HG03064 (cell line): ENCODE data around the gene NFASC.

Experiments used
- ATAC-seq: cut with Tn5 transposase; IDR thresholded peaks from one replicate; pipeline ENCODE4 v1.9.1; 2021; ENCODE audit warnings: low read depth; ENCODE audit not compliant: unreplicated experiment

NFASC gene

DNA sequence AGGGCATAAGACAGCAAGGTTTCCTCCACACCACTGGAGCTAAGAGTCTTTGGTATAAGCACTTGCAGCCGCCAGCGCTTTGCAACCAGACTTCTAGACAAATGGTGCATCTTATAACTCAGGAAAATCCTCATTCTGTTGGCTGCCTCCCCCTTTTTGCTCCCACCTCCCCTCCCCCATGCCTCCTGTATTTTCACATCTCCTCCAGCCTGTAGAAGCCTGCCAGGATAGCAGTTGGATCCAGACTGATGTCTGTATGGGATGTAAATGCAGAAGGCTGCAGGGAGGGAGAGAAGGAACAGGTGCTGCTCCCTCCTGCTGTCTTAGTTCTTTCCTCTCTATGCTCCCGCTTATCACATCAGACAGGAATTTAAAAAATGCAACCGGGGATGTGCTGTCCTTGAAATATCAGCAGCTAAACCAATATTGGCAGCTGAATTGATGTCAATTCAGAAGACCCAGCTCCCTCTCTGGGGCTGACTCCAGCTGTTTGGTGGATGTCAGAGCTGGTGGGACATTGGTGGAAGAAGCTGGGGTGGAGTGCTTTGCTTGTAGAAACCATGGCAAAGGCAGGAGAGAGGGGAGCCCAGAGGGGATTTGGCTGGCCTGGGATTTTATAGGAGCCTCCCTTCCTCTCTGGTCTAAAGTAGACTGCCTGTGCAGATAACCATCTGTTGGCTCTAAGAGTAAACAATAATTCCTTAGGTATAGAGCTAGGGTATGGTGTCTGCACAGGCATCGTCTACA, 53.5 kb downstream of the NFASC start:
- no peak for ATAC-seq

DNA sequence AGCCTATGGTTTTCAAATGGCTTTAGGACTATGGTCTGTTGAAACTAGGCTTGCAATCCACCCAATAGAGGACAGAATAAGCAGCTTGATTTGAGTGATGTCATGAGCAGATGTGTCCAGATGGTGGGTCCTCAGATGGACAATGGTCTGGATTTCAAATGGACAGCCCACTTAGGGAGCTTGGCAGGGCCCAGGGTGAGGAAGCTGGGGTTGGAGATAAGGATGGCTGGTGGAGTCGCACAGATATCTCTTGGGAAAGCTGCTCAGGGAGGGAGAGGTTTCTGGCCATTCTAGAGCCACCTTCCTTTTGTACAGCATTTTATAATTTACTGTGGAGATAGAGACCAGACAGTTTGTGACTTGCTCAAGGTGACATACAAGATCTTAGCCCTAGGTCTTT, 55.0 kb downstream of the NFASC start:
- no peak for ATAC-seq

DNA sequence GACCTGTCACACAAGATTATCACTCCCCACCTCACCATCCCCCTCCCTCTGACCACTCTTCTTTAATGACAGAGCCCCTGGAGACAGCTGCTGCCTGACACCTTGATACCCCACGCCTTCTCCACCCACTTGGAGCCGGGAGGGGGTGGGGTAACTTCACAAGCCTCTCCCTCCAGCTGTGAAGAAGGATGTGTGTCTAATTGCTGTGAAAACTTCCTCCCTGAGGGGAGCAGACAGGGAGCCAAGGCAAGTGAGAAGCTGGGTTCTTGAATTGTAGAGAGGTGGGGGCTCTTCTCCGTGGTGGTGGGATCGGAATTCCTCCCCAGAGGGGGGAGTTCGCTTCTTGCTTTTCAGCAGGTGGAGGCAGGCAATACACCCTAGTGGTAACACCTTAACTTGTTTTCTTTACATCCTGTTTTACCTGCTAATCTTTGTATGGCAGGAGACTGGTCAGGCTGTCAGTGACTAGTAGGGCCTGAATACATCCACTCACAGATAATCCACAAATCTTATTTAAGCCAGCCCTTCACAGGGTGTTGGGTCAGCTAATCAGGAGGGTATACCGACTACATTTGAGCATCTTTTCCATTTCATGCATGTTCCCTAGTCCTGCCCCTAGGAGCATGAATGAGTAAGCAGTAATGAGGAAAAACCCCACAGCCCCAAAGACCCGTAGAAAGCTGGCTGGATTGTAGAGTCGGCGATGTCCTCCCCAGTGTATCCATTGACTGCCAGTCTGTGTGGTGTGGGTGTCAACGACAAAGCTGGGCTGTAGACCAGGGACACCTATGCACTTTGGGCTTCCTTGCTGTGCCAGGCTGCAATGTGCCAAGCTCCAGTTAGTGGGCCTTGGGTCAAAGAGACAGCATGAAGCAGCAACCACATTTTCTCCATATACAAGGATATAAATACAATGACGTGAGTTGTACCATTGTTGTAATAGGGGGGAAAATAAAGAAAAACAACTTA, 57.3 kb downstream of the NFASC start:
- no peak for ATAC-seq

DNA sequence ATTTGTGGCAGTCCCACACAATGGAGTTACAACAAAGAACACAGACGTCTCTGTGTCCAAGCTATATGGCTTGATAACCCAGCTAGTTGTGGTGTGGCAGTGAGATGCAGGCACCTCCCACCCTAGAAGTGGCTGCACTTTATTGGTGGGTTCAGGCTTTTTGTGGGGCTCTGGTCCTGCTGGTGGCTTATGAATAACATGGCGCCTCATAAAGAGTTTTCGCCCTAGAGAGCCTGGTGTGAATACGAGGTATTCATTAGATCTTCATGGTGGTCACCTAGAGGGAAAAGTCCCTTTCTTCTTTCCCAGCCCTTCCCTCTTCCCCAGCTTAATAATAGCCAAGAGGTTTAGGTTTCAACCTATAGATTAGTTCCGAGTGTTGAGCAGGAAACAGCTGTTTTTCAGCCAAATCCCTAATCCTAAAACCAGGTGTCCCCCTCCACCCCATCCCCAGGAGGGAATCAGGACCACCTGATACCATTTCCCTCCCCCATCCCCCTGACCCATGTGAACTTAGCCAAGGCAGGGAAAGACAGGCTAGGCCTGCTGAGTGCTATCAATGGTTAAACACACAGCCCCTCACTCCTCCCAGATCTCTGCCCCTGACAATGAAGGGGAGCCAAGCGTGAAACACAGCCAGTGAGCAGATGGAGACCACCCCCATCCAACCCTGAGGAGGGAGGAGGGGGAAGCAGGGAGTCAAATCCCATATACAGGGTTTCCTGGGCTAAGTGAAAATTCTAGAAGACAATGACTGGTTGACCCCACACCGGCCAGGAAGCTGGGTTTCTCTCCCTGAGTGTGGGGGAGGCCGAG, 58.2 kb downstream of the NFASC start:
- ATAC-seq: no peak

DNA sequence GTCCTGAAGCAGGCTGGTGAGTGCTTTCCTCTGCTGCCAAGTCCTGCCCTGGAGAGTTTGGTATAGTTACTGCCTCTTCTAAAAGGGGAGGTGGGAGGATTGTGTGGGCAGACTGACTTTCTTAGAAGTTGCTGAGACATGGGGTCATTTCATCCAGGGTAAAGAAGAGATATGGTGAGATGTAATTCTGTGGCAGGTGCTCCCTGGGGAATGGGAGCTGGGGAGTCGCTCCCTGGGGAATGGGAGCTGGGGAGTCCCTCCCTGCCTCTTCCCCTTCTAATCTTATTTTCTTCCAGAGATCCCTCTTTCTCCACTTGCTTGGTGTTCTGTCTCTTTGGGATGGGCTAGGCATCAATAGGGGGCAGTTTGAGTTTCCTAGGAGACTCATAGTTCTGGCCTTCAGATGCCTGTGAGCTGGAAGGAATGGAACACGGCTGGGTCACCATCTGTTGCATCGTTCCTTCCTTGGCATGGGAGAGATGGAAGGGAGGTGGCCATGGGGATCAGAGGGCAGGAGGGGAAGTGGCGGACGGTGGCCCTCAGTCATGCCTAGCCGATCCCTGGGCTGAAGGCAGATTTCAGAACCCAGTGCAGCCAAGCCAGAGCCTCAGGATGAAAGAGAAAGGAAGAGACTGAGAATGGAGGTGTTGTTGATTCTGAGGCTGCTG, 59.0 kb downstream of the NFASC start:
- no peak for ATAC-seq

DNA sequence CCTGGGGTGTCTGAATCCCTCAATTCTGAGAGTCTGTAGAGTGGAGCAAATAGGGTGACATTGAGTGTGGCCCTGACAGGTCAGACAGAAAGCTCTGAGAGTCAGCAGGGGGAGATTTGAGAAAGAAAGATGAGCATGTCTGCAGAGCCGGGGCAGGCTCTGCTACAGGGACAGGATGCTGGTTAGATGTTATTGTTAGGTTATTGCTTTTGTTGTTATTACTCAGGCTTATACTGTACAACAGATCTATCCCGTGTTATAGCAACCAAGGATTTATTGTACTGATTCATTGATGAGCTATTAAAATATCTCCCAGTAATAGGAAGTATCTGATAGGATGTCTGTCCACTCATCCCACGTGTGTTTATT, 59.5 kb downstream of the NFASC start:
- no peak for ATAC-seq

DNA sequence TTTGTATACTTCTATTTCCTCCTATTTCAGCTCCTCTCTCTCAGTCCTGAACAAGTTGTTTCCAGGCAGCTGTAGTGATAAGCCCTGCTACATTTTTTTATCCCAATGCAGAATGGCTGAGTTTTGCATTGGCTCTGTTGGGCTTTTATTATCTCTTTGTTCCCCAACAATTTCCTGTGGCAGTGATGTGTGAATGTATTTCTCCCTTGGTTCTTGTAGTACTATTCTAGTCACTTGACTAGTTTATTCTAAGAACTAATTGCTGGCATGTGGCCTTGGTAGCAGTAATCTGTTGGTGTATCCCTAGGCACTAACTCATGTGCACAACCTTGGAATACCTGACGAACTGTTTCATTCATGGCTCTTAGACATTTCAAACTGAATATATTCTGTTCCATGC, 60.7 kb downstream of the NFASC start:
- no peak for ATAC-seq

GRCh38 chr1:204931768-204932572, 61.3 kb downstream of the NFASC start:
- no peak for ATAC-seq

DNA sequence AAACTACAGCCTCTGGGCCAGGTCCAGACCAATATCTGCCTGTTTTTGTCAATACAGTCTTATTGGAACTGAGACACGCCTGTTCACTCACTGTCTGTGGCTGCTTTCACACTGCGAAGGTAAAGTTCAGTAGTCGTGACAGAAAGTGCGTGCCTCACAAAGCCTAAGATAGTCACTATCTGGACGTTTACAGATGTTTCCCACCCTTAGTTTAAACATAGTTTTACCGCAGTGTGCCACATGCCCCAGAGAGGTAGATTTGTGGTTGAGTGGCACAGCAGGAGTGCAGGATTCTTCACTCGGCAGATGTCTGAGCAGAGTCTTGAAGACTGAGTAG, 61.9 kb downstream of the NFASC start:
- ATAC-seq: no peak

DNA sequence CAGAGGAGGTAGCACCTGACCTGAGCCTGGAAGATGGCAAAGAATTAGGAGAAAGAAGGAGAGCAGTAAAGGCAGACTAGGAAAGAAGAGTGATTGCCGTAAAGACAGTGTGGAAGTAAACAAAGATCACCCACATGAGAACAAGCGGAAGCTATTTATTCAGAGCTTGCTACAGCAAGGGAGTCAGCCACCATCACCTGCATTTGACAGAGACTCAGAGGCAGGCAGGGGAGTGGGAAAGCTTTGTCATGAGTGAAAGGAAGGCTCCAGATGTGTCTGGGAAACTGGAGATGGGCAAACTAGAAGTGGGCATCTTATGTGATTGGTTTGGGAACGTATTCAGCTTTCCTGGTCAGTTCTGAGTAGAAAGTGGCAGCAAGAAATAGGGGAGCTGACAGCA, 64.5 kb downstream of the NFASC start:
- no peak for ATAC-seq

DNA sequence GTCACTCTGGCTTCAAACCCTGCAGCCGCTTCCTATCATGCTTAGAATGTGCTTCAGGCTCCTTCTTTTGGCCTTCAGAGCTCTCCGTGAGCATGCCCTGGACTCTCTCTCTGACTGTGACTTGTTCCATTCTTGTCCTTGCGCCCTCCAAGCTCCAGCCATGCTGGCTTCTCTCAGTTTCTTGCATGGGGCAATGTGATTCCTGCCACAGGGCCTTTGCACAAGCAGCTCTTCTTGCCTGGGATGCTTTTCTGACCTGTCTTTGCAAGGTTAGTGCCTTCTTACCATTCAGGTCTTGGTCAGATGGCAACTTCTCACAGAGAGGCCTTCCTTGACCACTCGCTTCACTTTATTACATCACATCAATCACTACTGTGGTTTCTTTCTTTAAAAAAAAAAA, 66.1 kb downstream of the NFASC start:
- no peak for ATAC-seq

GRCh38 chr1:204937901-204938300, 67.2 kb downstream of the NFASC start:
- ATAC-seq: no peak

GRCh38 chr1:204940591-204940990, 69.9 kb downstream of the NFASC start:
- no peak for ATAC-seq

GRCh38 chr1:204941421-204942338, 71.0 kb downstream of the NFASC start:
- no peak for ATAC-seq

DNA sequence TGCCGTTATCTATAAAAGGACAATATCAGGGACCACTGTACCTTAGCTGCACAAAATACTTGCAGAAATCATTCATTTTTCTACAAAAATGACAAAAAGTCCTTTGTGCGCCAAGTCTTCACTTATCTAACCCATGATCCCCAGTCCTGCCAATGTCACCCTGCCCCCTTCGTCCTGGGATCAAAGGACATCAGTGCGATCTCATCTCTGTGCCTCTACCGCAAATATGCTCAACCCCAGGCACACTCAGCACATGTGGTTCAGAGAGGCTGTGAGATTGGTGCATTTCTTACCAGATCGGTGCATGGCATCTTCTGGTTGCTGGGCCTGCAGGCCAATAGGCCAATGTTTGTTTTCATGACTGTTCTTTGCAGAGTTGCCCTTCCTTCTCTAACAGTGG, 72.8 kb downstream of the NFASC start:
- no peak for ATAC-seq

DNA sequence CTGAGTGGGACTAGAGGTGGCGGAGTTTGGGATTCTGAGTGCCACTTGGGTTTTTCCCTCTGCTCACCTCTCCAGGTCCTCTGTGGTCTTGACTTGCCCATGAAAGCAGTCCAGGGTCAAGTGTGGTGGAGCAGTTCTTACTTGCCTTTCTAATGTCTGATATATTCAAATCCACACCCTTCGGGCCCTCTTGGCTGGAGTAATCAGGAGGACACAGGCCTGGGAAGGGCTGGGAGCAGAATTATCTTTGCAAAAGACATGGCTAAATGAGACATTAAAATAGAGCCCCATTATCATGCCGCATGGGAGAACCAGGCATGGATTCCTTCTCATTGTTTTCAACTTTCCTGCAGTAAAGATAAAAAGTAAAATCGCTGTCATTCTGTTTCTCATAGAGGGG, 74.0 kb downstream of the NFASC start:
- no peak for ATAC-seq

DNA sequence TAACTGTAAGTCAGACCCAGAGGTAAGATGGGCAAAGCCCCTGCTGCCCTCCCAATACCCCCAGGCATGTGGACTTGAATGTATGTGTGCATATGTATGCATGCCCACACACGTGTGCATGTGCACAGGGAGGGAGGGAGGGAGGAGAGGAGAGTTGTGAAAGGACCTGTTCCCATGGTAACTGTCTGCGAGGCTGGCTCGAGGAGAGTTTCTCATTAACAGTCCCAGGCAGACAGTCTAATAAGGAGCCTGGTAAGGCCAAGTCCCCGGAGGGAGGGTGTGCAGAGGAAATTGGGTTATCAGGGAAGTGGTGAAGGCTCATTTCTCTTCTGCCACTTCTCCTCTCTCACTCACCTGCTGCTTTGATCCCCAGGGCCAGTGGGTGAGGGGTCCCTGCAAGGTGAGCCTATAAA, 74.9 kb downstream of the NFASC start:
- no peak for ATAC-seq

DNA sequence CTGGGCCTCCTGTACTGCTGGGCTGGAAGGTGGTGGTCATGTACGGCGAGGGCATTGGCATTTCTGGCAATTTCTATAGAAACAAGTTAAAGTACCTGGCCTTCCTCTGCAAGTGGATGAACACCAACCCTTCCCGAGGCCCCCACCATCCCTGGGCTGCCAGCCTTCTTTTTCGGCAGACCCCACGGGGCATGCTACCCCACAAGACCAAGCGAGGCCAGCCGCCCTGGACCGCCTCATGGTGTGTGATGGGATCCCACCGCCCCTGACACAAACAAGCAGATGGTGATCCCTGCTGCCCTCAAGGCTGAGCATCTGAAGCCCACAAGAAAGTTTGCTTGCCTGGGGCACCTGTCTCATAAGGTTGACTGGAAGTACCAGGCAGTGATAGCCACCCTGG, 76.0 kb downstream of the NFASC start:
- no peak for ATAC-seq

DNA sequence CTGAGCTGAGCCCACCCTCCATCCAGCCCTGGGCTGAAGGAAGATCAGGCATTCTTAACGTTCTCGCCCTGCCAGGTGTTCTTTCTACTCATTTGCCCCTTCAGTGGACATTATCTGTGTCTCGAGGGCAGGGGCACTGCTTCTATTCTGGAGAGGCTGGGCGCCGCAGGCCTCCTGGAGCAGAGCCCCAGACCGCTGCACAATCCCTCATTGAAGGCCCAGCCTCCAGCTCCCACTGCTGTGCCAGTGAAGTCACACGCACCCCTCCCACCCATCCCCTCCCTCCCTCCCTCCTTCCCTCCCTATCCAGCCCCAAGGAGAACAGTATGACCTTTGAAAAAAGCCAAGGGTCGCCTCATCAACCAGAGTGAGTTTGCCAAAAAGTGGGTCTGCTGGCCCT, 76.7 kb downstream of the NFASC start:
- ATAC-seq: no peak
